CD4-positive, alpha-beta T cell treated with Interferon alpha-2 for 1 hour (primary cell): Measurements from ENCODE around the gene ZNF749.

Experiments used
- DNase-seq, 2 donors: peaks; one replicate each; pipeline ENCODE4 v3.0.0-alpha.2; 2020 to 2022

ZNF749 gene

DNA sequence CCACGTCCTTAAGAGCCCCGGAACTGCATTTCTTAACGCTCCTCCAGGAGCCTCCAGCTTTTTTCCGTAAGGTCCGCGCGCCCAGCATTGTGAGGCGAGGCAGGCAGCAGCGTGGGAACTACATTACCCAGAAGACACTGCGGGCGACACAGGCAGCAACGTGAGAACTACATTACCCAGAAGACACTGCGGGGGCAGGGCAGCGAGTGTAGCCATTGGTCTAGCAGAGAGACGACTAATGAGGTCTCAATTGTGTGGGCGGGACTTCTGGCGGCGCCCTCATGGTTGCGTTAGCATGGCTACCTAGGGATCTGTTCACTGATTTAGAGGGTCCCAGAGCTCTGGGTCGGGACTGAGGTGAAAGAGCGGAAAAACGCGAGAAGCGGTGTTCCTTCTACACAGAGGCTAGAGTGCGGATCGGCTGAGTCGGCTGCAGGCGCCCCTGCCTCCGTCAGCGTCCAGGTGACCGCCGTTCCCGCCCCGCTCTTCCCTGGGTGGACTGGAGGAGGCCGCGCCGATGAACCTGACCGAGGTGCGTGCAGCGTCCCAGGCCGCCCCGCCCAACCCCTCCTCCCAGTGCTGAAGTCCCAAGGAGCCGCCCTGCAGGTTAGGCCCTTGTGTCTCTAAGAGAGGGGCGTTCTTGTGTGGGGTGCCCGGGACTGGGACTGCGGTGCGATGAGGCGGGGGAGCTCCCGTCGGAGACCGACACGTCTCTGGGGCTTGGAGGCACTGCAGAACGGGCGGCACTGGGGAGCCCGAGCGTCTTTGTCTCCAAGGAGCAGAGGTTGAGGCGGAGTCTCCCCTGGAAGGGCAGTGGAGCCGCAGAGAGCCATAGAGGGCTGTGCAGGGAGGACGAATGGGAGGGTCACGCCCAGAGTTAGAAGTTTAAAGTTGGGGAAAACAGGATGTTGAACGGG is at the start of gene ZNF749:
Gene ZNF749 (plus strand): TSS at position 264 of the 917 bp plus-strand sequence. CDS start 254 bp downstream, at position 518.
- DNase-seq = peak; percentile 98 to 99

DNA sequence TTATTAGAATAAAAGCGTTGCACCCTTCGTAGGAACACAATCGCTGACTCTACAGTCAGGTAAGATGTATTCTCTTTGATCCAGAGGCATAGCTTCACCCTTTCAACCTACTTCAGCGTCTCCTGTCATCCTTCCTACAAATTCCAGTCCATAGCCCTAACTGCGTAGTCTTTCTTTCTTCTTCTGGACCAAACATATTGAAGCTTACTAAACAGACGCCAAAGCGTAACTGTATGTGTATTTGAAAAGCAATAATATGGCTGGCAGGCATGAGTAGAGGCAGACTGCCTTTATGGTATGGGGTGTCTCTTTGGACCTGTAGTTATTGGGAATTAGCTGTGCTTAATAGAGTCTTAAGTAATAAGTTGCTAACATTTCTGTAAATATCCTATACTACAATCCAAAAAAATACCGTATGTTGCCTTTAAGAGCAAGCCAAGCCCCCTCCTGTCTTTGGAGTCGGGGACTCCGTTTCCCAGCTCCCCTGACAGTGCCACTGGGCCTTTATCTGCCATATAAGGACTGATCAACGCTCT is 45.9 kb upstream of the ZNF749 start:
- no peak for DNase-seq

DNA sequence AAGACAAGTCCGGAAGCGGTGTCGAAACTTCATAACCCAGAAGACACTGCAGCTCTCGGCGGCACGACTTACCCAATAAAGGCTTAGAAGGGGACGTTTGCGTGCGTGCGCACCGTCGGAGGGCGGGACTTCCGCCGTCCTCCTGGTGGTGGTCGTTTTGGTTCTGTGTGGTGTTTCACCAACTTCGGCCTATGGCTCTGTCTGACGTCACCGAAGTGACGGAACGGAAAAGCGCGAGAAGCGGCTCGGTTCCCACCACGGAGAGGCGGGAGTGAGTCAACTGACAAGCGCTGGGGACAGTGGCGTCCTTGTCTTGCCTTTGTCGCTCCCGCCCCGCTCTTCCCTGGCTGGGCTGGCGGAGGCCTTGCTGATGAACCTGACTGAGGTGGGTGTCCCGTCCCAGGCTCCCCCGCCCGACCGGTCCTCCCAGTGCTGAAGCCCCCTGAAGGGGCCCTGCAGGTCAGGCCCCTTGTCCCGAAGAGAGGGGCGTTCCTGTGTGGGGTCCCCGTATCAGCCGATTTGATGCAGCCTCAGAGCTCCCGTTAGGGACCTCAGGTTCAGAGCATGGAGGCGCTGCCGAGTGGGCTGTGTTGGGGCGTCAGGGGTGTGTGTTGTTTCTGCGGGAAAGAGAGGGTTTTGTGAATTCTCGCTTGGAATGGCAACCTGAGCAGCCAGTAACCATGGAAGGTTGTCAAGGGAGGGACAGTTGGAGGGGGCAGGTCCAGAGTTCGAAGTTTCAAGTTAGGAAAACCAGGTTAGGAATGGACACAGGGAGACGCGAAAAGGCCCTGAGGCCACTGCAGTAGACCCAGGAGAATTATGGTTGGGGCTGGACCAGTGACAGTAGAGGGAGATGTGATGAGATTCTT is 45.2 kb upstream of the ZNF749 start, which contains the start of gene ZNF548:
Gene ZNF548 (plus strand): TSS at position 125 of the 869 bp plus-strand sequence. CDS start 246 bp downstream, at position 371.
- DNase-seq = peak; percentile 98

DNA sequence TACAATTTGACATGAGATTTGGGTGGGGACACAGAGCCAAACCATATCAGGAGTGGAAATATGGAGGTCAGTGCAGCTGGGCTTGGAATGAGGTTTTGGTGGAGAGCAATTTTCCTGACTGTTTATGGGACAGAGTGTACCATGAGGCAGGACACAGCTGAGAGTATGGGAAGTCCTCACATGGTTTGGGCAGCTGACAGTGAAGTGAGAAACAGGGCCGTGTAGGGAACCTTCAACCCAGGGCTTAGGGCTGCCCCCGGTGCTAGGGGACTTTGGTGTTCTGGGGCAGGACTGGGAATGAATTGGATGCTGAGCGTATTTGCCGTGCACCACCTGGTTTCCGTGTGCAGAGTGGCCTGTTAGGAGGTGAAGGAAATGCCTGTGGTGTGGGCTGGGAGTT is 39.4 kb upstream of the ZNF749 start:
- DNase-seq = no peak

DNA sequence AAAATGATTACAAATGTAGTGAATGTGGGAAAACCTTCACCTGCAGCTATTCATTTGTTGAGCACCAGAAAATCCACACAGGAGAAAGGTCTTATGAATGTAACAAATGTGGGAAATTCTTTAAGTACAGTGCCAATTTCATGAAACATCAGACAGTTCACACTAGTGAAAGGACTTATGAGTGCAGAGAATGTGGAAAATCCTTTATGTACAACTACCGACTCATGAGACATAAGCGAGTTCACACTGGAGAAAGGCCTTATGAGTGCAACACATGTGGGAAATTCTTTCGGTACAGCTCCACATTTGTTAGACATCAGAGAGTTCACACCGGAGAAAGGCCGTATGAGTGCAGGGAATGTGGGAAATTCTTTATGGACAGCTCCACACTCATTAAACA is 36.3 kb upstream of the ZNF749 start:
- DNase-seq = no peak

DNA sequence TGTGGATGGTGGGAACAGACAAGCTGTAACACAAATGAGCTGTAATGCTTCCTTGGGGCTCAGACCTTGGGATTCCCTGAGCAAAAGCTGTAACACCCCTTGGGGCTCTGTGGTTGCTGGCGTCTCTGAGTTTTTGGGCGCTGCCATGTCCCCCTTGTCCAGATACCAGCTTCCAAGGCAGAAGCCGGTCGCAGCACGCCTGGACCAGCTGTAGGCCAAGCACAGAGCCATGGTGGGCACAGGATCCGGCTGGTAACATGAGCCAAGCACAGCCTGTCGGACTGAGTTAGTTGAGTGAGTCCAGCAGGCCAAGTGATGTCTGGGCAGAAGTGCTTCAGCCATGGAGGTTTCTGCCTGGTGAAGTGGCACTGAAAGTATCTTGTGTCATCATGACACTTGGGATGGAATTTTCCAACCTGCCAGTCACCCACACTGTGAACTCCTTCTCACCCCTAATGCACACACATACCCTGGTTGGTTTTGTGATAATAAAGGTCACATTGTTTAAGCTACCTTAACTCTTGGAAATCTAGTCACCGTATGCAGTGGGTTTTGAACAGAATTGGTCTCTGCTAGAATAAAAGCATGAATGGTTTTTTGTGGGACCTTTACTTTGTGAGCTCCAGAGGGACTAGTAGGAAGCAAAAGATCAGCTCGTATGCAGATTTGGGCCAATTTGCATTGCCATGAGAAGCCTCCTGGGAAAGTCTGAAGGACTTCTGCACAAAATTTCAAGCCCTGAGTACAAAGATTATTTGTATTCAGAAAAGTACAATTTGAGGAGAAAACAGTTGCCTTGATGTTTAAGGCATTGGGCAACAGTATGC is 31.2 kb upstream of the ZNF749 start:
- no peak for DNase-seq

DNA sequence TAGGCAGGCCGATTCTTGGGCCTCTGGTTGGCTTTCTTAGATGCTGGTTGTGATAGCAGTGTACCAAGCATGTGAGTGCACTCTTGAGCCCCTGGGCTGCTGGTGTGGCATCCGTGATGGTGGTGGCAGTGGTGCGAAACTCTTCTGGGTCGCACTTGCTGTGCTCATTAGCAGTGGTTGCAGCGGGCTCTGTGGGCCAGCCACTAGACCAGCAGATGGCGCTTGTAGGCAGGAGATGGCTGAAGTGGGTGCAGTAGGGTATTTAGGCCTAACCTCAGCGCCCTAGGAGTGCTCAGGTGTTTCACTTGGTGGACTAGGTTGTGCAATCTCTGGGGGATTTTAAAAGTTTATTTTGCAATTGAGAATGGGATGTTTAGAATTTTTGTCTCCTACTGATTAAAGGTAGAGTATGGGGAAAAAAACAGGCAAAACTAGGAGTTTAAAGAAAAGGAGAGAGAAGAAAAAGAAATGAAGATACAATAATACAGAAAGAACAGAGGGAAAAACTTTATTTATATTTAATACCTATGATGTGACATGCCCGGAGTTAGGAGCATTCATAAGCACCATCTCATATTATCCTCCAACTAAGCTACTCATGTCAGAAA is 28.5 kb upstream of the ZNF749 start:
- DNase-seq = peak; percentile 73 to 82

DNA sequence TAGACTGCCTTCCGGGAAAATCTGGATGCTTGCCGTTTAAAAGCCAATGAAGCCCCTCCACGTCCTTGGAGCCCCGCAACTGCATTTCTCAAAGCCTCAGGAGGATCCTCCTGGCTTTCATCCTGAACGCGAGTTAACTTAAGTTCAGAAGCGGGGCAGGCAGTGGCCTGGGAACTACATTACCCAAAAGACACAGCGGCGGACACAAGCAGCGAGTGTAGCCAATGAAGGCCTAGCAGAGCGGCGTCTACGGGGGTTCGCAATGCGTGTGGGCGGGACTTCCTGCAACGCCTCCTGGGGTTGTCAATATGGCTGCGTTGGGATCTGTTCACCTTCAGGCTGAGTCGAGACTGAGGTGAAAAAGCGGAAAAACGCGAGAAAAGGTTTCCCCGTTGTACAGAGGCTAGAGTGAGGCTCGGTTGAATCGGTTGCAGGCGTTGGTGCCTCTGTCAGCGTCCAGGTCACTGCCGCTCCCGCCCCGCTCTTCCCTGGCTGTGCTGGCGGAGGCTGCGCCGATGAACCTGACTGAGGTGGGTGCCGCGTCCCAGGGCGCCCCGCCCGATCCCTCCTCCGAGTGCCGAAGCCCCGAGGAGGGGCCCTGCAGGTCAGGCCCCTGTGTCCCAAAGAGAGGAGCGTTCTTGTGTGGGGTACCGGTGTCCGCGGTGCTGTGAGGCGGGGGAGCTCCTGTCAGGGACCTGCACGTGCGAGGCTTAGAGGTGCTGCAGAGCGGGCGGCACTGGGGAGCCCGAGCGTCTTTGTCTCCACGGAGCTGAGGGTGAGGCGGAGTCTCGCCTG is 24.1 kb upstream of the ZNF749 start, which contains the start of gene ZNF17:
Gene ZNF17 (plus strand): TSS at position 285 of the 795 bp plus-strand sequence. CDS start 2,455 bp downstream, outside the sequence.
- peak; percentile 92 to 93 for DNase-seq

DNA sequence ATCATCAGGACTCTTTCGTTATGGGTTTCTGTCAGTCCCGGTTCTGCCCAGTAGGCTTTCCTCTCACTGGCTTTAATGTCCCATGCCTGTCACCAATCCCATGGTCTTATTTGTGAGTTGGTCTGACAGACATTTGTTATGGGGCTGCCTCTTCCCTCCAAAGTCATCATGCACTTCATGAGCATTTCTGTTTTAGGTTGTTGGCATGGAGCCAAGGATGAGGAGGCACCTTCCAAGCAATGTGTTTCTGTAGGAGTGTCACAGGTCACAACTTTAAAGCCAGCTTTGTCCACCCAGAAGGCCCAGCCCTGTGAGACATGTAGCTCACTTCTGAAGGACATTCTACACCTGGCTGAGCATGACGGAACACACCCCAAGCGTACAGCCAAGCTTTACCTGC is 15.7 kb upstream of the ZNF749 start:
- no peak for DNase-seq

DNA sequence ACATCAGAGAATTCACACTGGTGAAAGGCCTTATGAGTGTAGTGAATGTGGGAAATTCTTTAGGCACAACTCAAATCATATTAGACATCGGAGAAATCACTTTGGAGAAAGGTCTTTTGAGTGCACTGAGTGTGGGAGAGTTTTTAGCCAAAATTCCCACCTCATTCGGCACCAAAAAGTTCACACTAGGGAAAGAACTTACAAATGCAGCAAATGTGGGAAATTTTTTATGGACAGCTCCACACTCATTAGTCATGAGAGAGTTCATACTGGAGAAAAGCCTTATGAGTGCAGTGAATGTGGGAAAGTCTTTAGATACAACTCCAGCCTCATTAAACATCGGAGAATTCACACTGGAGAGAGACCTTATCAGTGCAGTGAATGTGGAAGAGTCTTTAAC is 14.1 kb upstream of the ZNF749 start:
- no peak for DNase-seq

DNA sequence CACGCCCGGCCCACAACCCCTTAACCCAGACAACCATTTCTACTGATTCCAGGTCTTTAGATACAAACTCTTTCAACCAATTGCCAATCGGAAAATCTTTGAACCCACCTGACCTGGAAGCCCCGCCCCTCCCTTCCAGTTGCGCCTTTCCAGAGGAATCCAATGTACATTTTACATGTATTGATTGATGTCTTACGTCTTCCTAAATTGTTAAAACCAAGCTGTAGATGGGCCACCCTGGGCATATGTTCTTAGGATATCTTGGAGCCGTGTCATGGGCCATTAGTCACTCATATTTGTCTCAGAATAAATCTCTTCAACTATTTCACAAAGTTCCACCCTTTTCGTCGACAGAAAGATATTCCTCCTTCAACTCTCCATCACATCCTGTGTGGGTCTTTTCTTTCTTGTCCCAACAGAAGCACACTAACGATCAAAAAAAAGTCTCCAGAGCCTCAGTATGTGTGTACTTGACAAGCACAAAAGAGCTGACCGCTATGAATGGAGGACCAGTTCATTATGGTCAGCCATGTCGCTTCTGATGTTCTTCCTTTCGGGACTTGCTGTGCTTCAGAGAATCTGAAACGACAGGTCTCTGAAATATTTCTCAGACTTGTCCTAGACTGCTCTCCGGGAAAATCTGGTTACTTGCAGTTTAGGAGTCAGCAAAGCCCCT is 601 bp upstream of the ZNF749 start:
- DNase-seq = no peak

DNA sequence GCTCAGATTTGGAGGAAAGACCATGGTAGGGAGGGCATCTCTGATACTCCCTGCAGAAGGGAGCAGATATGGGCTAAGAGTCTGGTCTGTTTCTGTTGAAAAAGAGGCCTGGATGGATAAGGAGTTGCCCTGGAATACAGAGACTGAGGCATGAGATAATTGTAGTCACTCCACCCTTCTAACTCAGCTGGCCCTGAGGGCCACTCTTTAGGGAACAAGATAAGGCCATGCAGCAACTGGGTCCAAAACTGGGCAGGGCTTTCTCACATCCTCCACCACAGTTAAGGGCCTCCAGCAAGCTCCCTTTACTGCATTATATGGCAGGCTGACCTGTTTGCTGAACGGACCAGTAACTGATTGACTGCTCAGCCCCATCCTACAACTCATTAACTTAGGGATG is 1.3 kb downstream of the ZNF749 start:
- DNase-seq = no peak

DNA sequence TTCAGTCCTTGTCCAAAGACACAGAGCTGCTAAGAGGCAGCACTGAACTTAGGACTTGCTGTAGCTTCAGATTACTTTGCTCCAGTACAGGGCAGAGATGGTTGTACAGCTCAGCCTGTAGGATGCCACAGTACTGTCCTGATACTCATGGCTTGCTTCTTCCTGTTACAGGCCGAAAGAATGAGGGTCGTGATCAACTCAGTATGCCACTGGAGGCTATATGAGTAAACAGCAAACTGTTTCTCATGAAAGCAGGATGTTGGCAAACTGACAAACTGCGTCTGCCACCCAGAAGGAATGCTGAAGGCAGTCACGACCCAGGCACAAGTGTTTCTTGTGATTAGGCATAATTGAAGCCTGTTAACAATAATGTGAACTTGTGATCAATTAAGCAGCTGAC is 2.8 kb downstream of the ZNF749 start:
- no peak for DNase-seq

DNA sequence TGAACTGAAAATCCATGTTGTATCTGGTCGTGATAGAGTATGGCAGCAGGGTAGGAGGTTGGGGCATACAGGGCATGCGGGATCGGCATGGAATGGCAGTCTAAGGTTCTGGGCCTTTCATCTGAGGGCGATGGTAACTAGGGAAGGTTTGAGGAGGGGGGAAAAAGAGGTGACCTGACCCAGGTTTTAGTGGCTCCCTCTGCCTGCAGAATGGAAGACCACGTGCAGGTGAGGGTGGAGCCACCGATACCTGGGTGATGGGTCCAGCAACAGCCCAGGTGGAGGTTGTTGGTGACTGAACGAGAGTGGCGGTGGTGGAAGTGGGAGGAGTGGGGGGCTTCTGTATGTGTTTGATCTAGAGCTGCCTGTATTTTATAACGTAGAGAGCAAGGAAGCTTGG is 3.8 kb downstream of the ZNF749 start:
- DNase-seq = no peak

DNA sequence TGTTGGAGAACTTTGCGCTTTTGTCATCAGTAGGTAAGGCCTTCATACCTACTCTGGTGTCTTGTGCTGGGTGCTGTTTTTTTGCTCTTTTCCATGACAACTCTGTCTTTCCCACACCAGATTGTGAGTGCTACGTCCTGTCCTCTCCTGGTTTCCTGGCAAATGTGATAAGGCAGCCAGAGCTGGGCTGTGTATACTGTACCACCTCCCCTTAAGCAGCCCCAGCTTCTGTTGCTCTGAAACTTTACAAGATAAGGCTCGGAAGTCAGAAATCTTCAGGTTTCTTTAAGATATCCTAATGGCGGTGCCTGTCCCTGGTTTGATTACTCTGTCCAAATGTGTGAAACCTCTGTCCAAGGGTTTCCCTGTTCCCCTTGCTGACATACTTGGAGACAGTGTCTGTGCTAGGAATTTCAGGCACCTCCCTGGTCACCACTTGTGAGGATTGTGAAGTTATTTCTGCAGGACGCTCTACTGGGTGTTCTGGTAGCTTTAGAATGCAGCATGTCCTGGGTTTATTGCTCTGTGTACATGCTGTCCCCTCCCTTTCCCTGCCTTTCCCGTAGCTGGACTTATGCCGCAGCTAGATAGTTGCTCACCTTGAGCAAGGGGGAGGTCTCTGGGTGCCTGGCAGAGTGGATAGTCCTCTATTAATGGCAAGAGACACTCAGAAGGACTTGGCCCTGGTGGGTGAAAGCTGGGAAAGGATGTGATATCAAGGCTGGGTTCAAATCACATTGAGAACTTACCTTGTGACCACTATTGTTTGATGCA is 7.0 kb downstream of the ZNF749 start:
- no peak for DNase-seq

DNA sequence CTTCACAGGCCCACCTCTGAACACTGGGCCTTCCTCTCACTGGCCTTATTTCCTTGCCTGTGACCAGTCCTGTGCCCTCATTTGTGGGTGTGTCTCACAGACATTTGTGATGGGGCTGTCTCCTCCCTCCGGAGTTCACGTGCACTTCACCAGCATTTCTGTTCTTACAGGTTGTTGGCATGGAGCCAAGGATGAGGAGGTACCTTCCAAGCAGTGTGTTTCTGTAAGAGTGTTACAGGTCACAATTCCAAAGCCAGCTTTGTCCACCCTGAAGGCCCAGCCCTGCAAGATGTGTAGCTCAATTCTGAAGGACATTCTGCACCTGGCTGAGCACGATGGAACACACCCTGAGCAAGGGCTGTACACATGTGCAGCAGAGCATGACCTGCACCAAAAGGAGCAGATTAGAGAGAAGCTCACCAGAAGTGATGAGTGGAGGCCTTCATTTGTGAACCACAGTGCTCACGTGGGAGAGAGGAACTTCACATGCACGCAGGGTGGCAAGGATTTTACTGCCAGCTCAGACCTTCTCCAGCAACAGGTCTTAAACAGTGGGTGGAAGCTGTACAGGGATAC is 8.1 kb downstream of the ZNF749 start:
- DNase-seq = no peak

DNA sequence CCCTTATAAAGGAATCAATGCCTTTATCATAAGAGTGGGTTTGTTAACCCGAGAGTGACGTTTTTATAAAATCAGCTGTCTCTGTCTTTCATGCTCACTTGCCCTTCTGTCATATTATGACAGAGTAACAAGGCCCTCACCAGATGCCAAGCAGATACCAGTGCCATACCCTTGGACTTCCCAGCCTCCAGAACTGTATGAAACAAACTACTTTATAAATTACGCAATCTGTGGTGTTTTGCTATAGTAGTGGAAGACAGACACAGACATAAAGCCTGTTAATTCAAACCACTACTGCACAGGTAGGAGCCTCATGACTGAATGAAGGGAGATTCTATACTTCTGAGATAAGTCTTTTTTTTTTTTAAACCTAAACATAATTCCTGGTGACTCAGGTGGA is 17.2 kb downstream of the ZNF749 start:
- DNase-seq = no peak

DNA sequence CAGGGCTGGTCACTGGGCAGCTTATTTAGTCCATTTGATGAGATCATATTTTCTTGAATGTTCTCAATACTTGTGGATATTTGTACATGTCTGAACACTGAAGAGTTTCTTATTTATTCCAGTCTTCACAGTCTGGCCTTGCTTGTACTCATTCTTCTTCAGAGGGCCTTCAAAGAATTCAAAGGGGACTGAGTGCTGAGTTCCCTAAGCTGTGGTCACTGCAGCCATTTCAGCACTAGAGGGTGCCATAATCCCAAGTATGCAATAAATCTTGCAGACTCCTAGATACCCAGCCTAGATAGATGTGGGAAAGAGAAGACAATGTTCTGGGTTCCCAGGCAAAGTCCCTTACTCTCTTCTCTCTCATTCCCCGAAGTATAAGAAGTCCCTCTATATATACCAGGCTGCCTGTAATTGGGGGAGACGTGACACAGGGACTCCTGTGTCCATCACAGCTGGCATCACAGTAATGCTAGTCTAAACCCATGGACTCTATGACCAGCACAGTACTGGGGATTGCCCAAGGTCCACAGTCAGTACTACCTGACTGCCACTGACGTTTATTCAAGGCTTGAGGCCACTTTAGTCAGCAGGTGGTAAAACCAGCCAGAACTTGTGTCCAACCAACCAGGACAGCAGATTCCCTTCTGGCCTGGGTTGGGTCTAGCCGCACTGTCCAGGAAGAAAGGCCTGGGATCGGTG is 30.7 kb downstream of the ZNF749 start:
- peak in 1 of 2 donors; percentile 59 for DNase-seq
